ENCODE measurements around the gene ZNF555.
A peak's percentile ranks its signal among the peaks of the same experiment; 100 is the strongest.

The ZNF555 gene

GRCh38 chr19:2804156-2805004 is 36.9 kb upstream of the ZNF555 start:
- no peak for TF ChIP-seq CTCF (IDR thresholded peaks at IDR 0.05; ENCODE audit: insufficient read depth, missing control alignments)
- no peak for FAIRE-seq
- DNase-seq (ENCODE audit: insufficient read length, low spot score) = no peak

DNA sequence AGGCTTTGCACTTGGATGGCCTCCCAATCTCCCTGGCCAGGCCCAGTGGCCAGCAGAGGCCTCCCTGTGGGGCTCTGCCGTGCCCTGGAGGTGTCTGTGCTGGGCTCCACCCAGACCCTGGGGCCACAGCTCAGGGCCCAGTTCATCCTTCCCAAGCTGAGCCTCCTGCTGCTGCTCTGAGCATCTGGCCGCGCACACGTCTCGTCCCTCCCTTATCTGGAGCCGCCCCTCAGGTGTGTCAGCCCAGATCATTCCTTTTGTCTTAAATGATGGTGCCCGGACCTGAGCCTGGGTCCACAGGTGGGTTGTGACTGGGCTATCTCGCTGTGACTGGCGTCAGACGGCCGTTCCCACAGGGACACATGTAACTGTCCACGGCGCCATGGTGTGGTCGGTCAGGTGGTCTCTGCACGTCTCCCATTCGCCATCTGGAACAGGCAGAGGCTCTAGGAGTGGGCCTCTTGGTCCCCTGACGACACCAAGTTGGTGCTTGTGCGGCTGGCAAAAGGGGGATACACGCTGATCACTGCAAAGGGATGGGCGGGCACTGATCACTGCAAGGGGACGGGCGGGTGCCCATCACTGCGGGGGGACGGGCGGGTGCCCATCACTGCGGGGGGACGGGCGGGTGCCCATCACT is 35.9 kb upstream of the ZNF555 start:
- DNase-seq (ENCODE audit: insufficient read length, low spot score) = no peak
- FAIRE-seq = no peak
- no peak for TF ChIP-seq CTCF (IDR thresholded peaks at IDR 0.05; ENCODE audit: insufficient read depth, missing control alignments)

- FAIRE-seq = no peak
- DNase-seq (ENCODE audit: insufficient read length, low spot score) = no peak
- no peak for TF ChIP-seq CTCF (IDR thresholded peaks at IDR 0.05; ENCODE audit: insufficient read depth, missing control alignments)
Observed at GRCh38 chr19:2805991-2806649, 35.2 kb upstream of the ZNF555 start.

- DNase-seq (ENCODE audit: insufficient read length, low spot score) = peak; percentile 3
- FAIRE-seq = no peak
- no peak for TF ChIP-seq CTCF (IDR thresholded peaks at IDR 0.05; ENCODE audit: insufficient read depth, missing control alignments)
Observed at GRCh38 chr19:2806736-2807378, 34.4 kb upstream of the ZNF555 start.

GRCh38 chr19:2807379-2808128 is 33.7 kb upstream of the ZNF555 start:
- TF ChIP-seq CTCF (IDR thresholded peaks at IDR 0.05; ENCODE audit: insufficient read depth, missing control alignments) = no peak
- DNase-seq (ENCODE audit: insufficient read length, low spot score) = peak; percentile 10
- no peak for FAIRE-seq

DNA sequence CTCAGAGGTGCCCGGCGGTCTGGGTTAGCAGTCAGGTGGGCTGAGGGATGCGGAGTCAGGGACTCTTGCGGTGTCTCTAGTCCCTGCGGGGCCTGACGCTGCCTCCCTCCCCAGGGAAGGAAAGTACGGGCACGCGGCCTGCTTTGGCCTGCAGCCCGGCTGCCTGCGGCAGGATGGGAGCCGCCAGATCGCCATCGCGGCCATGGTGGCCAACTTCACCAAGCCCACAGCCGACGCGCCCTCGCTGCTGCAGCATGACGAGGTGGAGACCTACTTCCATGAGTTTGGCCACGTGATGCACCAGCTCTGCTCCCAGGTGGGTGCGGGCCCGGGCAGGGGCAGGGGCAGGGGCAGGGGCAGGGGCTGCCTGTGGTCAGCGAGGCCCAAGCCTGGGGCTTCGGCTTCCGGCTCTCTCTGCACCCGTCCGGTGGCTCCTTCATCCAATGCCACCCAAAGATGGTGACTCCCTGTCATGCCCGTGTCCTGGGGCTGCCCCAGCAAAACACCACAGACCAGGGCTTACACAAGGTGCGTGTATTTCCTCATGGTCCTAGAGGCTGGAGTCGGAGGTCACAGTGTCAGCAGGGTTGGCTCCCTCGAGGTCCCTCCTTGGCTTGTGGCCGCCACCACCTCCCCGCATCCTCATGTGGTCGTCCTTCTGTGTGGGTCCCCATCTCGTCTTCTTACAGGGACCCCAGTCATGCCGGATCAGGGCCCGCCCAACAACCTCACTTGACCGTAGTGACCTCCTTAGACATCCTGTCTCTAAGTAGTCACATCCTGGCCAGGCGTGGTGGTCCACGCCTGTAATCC is 32.9 kb upstream of the ZNF555 start:
- DNase-seq (ENCODE audit: insufficient read length, low spot score) (peak; percentile 2), FAIRE-seq (no peak)
- no peak for TF ChIP-seq CTCF (IDR thresholded peaks at IDR 0.05; ENCODE audit: insufficient read depth, missing control alignments)

Measured in D721Med (cell line).